IPS-18a (cell line): ENCODE measurements around the gene OR2T10.
"Not testable (repeated sequence)": the region's sequence is repeated elsewhere in the genome, so short reads cannot be mapped to it uniquely, and the experiment has no call there.

Source experiments
- H3K27ac ChIP-seq: one replicate; pipeline ENCODE4 v1.5.1; 2013; ENCODE audit warnings: low read length
- H3K27me3 ChIP-seq: one replicate; pipeline ENCODE4 v1.6.1; 2013; ENCODE audit warnings: mild to moderate bottlenecking, low read length; ENCODE audit not compliant: control insufficient read depth, insufficient read depth
- H3K36me3 ChIP-seq: one replicate; pipeline ENCODE4 v1.6.1; 2013; ENCODE audit warnings: low read depth, low read length; ENCODE audit not compliant: control insufficient read depth
- H3K4me1 ChIP-seq: one replicate; pipeline ENCODE4 v1.6.1; 2013; ENCODE audit warnings: low read depth, low read length; ENCODE audit not compliant: control insufficient read depth
- H3K4me3 ChIP-seq: one replicate; pipeline ENCODE4 v1.5.1; 2013; ENCODE audit warnings: low read length
- H3K9ac ChIP-seq: one replicate; pipeline ENCODE4 v1.6.1; 2013; ENCODE audit warnings: mild to moderate bottlenecking, low read length, moderate library complexity
- H3K9me3 ChIP-seq: one replicate; pipeline ENCODE4 v1.6.1; 2013; ENCODE audit warnings: low read depth, low read length; ENCODE audit not compliant: control insufficient read depth

The OR2T10 gene

DNA sequence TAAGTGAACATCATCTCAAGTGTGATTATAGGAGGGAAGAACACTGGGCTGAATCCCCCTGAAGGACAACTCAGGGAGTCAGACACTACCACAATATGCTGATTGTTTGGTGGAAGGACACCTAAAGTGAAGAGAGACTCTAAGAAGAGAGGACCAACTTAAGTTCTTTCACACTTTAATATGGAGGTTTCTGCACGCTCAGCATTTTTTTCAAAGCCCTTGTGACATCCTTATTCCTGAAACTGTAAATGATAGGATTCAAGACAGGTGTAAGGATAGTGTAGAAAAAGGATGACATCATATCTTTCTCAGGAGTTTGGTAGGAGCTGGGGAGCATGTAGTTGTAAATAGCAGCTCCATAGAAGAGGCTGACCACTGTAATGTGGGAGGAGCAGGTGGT is 4.8 kb downstream of the OR2T10 start:
- H3K9me3 ChIP-seq = peaks cover 59% of the 10 kb centered on the region
- H3K9ac ChIP-seq = no peak overlapping the region
- H3K27ac ChIP-seq = no peak overlapping the region
- H3K4me3 ChIP-seq = no peak overlapping the region
- no peaks in the 10 kb centered on the region for H3K4me1 ChIP-seq
- H3K27me3 ChIP-seq = no peaks in the 10 kb centered on the region
- no peaks in the 10 kb centered on the region for H3K36me3 ChIP-seq

DNA sequence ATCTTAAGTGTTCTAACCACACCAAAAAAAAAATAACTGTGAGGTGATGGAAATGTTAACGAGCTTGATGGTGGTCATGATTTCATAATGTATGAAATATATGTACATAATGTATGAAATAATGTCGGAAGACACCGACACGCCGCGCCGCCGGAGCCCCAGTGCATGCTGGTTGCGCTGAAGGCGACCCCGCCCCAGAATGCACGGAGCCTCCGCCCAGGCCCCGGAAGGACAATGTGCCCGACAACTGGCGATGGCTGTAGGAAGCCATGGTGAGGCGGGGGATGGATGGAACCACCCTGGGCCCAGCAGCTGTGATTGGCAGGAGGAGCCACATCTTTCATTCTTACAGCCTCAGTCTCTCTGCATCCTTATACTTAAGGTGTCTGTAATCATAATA is 7.4 kb downstream of the OR2T10 start:
- Histone ChIP-seq H3K4me1 (no peaks in the 10 kb centered on the region), H3K4me3 (no peak overlapping the region), H3K9ac (no peak overlapping the region), H3K36me3 (no peaks in the 10 kb centered on the region), H3K27ac (no peak overlapping the region), H3K27me3 (no peaks in the 10 kb centered on the region), H3K9me3 (peaks cover 46% of the 10 kb centered on the region)

DNA sequence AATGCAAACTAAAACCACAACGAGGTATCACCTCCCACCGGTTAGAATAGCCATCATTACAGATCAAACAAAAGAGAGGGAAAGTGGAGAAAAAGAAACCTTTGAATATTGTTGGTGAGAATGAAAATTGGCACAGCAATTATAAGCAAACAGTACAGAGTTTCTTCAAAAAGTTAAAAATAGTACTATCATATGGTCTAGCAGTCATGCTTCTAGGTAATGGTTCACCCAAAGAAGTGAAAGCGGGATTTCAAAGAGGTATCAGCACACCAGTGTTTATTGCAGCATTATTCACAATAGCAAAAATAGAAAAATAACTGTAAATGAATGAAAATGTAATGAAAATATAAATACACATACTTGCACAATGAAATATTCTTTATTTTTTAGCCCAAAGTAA is 8.2 kb downstream of the OR2T10 start:
- Histone ChIP-seq H3K4me1 (no peaks in the 10 kb centered on the region), H3K27ac (no peak overlapping the region), H3K4me3 (no peak overlapping the region), H3K9me3 (peaks cover 43% of the 10 kb centered on the region), H3K27me3 (no peaks in the 10 kb centered on the region), H3K9ac (no peak overlapping the region), H3K36me3 (no peaks in the 10 kb centered on the region)

DNA sequence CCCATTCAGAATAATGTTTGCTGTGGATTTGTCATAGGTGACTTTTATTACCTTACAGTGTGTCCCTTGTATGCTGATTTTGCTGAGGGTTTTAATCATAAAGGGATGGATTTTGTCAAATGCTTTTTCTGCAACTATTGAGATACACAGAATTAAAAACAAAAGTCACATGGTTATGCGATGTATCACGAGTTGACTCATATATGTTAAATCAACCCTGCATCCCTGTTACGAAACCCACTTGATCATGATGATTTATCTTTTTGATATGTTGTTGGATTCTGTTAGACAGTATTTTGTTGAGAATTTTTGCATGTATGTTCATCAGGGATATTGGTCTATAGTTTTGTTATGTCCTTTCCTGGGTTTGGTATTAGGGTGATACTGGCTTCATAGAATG is 12.2 kb downstream of the OR2T10 start:
- Histone ChIP-seq H3K9me3 (peaks cover 33% of the 10 kb centered on the region), H3K27me3 (no peaks in the 10 kb centered on the region), H3K4me1 (no peaks in the 10 kb centered on the region), H3K27ac (no peak overlapping the region), H3K36me3 (no peaks in the 10 kb centered on the region), H3K4me3 (no peak overlapping the region), H3K9ac (no peak overlapping the region)

DNA sequence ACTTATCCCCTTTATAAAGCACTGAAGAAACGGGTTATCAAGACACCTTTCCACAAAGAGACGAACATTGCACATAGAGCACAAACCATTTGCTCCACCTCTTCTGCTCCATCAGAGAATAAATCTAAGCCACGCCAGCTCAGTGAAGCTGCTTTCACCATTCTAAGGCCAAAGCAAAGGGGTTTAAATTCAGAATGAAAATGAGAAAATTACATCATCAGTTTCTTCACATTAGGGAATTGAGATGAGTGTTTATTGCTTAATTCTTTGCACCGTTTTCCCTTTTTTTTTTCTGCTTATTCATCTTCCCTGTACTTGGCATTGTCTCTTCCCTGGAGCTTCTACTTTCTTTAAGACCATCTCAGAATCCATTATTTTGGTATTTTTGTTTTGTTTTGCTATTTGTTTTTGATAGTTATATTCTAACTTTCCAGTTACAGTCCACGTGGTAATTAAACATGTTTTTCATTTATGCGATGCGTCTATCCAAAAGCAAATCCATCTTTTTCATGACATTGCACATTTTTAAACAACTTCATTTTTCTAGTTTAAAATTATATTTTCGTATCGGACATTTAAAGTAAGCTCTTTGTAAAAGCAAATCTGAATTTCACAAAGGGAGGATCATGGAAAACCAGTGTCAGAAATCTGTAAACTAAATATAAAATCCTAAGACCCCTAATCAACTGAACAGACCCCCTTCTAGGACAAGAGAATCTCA is 21.1 kb downstream of the OR2T10 start:
- H3K4me1 ChIP-seq = no peaks in the 10 kb centered on the region
- H3K4me3 ChIP-seq = no peak overlapping the region
- no peaks in the 10 kb centered on the region for H3K27me3 ChIP-seq
- H3K36me3 ChIP-seq = no peaks in the 10 kb centered on the region
- H3K27ac ChIP-seq = no peak overlapping the region
- H3K9me3 ChIP-seq = peaks cover 28% of the 10 kb centered on the region
- no peak overlapping the region for H3K9ac ChIP-seq

DNA sequence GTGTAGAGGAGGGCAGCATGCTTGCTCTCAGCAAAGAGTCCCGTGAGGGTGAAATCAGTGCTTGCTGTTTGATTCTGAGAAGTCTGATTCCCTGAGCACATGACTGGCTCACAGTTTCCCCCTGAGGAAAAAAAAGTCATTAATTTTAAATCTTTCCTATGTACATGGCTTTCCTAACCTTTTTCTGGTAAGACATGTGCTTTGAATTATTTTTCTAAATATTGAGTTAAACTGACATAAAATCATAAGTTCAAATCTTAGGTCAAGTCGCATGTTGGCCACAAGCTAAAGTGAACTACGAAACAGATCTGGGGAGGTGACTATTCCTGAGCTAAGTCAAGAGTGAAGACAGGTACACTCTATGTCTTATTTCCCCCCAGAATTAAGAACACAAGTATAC is 22.8 kb downstream of the OR2T10 start, which contains the start of gene OR2T34:
TSS of gene OR2T34 (minus strand) at position 101 of the 400 bp plus-strand sequence. CDS start at position 101, 0 bp downstream.
- H3K4me3 ChIP-seq, H3K9ac ChIP-seq, H3K36me3 ChIP-seq, H3K4me1 ChIP-seq, H3K27me3 ChIP-seq, H3K27ac ChIP-seq: not testable (repeated sequence)
- peaks cover 27% of the 10 kb centered on the region for H3K9me3 ChIP-seq

DNA sequence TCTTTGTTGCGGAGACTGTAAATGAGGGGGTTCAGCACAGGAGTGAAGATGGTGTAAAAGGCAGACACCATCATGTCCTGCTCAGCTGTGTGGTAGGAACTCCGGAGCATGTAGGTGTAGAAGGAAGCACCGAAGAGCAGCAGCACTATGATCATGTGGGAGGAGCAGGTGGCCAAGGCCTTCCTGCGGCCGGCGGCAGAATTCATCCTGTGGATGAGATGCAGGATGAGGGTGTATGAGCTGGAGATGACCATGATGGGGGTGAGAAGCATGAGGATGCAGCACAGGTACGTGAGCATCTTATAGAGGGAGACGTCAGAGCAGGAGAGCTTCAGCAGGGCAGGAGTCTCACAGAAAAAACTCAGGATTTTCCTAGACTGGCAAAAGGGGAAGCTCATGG is 23.6 kb downstream of the OR2T10 start:
- not testable (repeated sequence) for H3K4me3 ChIP-seq, H3K9ac ChIP-seq, H3K27ac ChIP-seq, H3K27me3 ChIP-seq, H3K4me1 ChIP-seq, H3K36me3 ChIP-seq
- H3K9me3 ChIP-seq = peaks cover 25% of the 10 kb centered on the region

DNA sequence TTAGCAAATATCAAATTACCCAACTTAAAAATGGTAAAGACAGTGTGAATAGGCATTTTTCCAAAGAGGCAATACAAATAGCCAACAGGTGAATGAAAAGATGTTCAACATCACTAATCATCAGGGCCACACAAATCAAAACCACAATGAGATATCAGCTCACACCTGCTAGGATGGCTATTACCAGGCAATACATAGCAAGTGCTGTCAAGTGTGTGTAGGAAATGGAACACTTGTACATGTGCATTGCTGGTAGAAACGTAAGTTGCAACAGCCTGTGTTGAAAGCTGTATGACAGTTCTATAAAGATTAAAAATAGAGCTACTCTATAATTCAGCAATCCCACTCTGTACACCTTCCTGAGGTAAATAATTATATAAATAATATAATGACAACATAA is 25.5 kb downstream of the OR2T10 start:
- H3K9me3 ChIP-seq = peaks cover 16% of the 10 kb centered on the region
- not testable (repeated sequence) for H3K9ac ChIP-seq, H3K4me1 ChIP-seq, H3K4me3 ChIP-seq, H3K27me3 ChIP-seq, H3K36me3 ChIP-seq, H3K27ac ChIP-seq

DNA sequence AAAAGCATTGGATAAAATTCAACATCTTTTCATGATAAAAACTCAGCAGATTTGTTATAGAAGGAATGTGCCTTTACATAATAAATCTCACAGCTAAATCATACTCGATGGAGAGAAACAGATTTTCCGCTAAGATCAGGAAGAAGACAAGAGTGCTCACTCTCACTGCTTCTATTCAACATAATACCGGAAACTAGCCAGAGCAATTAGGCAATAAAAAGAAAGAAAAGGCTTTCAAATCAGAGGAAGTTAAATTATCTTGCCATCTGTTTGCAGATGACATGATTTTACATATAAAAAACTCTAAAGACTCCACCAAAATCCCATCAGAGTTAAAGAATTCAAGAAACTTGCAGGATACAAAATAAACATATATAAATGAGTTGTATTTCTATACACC is 26.7 kb downstream of the OR2T10 start:
- not testable (repeated sequence) for H3K4me1 ChIP-seq, H3K36me3 ChIP-seq, H3K27me3 ChIP-seq, H3K9ac ChIP-seq, H3K27ac ChIP-seq, H3K4me3 ChIP-seq, H3K9me3 ChIP-seq

DNA sequence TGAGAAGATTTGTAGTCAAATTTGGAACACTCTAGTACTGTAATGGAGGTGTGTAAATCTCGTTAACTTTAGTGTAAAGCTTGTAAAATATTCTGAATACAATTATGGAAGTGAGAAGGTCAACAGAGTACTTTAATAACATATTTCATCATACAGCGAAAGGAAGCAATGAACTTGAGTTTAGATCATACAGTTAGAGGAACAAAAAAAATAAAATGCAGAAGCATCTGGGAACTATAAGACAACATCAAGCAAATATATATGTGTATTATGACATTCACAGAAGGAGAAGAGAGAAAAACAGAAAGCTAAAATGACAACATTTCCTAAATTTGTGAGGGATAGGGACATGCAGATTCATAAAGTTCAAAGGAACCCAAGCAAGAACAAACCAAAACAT is 28.5 kb downstream of the OR2T10 start:
- H3K9me3 ChIP-seq, H3K4me3 ChIP-seq, H3K27me3 ChIP-seq, H3K4me1 ChIP-seq, H3K9ac ChIP-seq, H3K36me3 ChIP-seq, H3K27ac ChIP-seq: not testable (repeated sequence)

DNA sequence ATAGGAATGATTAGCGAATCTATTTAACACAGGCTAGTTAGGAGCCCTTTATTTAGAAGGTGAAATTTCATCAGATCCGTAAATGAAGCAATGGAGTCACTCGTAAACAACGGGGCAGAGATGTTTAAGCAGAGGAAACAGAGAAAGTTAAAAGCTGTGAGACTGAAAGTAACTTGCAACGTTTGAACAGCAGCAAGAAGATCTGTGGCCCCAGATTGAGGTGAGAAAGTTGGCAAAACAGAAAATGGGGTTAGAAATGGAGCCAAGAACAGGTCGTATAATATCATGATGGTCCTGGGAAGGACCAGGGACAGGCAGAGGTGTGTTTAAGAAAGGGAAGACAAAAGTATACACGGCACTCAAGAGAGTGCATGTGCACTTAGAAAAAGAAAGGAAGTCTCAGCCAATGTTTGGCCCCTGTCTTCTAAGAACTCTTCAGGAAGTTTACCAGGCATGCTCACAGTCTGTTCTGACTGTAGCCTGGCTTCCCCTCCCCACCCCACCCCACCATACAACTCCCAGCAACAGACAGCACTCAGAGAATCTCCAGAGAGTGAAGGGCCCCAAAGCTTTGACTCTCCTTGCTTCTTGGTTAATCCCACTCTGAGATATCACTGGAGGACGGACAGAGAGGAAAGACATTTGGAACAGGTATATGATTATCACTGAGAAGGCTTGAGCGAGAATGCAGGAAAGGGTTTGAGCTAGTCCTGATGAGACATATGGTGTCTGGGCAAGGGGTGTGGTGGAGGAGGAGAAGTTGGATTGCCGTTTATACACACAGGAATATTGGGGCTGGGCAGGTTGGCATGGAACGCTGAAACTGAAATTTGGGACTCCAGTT is 31.7 kb downstream of the OR2T10 start:
- H3K4me1 ChIP-seq, H3K9me3 ChIP-seq, H3K27ac ChIP-seq, H3K4me3 ChIP-seq, H3K36me3 ChIP-seq, H3K9ac ChIP-seq, H3K27me3 ChIP-seq: not testable (repeated sequence)

DNA sequence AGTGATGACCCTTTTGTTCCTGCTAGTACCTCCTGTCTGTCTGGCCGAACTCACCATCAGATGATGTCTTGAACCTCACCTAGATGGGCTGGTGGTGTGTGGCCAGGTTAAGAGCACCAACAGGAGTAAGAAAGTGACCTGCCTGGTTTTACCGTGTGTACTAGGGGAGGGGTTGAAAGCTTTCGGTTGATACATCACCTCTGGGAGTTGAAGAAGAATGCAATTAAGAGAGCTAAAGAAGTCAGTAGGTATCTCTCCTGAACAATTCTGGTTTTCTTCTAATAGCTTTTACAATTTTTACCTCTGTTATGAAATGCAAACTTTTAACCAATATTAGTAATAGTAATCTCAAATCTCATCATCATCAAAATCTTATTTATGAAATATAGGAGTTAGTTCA is 34.8 kb downstream of the OR2T10 start, which contains the start of gene OR2T29:
TSS of gene OR2T29 (minus strand) at position 101 of the 400 bp plus-strand sequence. CDS start 3,281 bp downstream, outside the sequence.
- not testable (repeated sequence) for H3K9me3 ChIP-seq, H3K27me3 ChIP-seq, H3K4me3 ChIP-seq, H3K27ac ChIP-seq, H3K36me3 ChIP-seq, H3K4me1 ChIP-seq, H3K9ac ChIP-seq
